Measurements from ENCODE around the gene DSG2.
"Not testable (repeated sequence)": the region's sequence is repeated elsewhere in the genome, so short reads cannot be mapped to it uniquely, and the experiment has no call there.

Gene DSG2

DNA sequence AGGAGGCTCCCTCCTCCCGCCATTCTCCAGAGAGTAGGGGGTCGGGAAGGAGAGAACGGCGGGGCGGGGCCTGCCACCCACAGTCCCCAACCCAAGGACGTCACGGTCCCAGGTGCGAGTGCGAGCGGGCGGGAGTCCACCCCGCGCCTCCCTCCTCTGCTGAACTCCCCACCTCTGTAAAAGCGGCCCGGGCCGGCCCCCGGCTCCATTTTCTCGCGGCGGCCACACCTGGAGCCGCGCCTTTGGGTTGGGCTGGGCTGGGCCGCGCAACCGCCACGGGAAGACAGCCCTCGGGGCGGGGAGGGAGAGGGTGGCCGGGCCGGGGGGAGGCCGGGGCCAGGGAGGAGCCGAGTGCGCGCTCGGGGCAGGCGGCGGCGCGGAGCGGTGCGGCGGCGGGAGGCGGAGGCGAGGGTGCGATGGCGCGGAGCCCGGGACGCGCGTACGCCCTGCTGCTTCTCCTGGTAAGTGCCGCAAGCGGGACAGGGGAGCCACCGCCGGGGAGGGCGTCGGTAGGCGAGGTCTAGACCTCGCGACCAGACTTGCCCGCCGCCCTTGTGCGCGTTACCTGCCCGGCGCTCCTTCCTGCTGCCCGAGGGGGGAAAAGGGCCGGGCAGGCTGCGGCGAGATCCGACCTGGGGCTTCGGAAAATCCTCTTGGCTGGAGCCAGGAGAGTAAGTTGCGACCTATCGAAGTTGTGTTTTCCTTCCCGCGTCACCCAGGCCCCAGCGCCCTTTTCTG, at the start of gene DSG2:
Gene DSG2 (plus strand): TSS at position 342 of the 738 bp plus-strand sequence. CDS start 75 bp downstream, at position 417.
- DNase-seq (ENCODE audit: low spot score) = peak; percentile 52

DNA sequence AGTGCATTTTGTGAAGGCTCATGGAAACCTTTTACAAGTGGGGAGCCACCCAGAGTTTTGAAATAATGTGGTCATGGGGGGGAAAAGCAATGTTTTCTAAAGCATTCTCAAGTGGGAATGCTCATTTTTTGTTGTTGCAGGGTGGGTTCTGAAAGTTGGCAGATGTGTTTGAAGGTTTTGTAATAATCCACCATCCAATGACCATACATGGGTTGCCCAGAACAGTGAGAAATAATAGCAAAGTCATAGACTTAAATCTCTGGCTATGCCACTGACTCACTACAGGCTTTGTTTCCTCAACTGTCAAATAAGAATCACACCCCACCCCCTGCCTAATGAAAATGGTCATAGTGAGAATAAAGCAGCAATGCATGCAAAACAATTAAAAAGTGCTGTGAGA, 47.6 kb upstream of the DSG2 start:
- no peak for DNase-seq (ENCODE audit: low spot score)

DNA sequence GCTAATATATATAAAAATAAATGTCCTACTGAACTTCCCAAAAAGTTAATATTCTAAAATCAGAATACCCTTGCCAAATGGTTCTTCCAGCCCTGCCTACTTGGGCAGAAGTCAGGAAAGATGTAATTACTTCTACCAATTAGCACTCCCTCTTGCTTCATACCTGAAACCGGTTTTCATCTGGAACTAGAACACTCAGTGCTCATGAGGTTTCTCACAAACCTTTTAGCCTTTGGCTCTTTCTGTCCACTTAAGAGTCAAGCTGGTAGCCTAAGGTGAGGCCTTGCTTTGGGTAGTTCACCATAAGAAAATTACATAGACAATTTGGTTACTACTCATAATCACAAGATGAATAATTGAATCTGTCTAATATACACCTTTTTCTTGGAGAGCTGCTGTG, 46.4 kb upstream of the DSG2 start:
- no peak for DNase-seq (ENCODE audit: low spot score)

DNA sequence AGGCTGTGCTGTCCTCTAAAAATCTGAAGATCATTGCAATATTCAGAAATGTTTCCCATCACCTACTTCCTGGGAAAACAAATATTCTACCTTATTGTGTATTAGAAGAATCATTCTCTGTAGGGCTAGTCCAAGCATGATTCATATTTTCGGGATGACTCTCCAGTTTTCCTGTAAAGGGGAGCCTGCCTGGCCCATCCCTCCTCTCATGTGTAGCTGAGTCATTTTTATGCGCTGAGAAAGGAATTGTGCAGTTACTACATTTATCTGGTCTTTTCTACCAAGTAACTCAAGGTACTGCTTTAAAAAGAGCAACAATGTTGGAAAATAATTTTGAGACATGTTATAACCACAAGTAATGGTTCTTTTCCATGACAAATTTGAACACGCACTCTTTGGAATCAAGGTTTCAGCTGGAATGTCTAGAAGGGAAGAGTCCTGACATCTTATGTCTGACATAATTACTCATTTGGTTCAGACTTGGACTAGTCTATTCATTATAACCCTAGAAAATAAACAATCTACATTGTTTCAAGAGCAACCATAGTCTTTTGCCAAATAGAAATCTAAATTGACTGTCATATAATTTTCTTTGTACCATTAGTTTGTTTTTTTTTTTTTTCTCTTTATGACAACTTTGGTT, 43.8 kb upstream of the DSG2 start:
- DNase-seq (ENCODE audit: low spot score) = peak; percentile 61

DNA sequence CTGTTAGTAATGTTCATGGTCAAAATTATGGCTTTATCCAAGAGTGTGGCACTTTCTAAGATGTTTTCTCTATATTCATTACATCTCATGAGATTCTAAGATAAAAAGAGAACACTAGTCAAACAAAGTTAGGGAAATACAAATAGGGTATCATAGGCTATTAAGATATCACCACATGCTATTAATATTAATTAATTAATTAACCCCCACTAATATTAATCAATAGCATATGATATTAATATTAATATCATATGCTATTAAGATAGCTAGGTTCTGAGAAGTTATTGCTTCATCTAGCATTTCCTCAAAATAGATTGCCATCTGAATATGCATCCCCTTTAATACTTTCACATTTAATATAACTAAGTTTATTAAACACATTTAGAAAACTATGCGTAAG, 28.3 kb upstream of the DSG2 start:
- DNase-seq (ENCODE audit: low spot score) = no peak

DNA sequence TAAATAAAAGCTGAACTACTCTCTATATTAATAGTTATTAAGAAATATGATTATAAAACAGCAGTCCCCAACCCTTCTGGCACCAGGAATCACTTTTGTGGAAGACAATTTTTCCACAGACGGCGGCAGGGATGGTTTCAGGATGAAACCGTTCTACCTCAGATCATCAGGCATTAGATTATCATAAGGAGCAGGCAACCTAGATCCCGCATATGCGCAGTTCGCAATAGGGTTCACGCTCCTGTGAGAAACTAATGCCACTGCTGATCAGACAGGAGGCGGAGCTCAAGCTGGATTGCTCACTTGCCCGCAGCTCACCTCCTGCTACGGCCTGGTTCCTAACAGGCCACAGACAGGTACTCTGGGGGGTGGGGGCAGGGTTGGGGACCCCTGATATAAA, 19.3 kb upstream of the DSG2 start:
- no peak for DNase-seq (ENCODE audit: low spot score)

DNA sequence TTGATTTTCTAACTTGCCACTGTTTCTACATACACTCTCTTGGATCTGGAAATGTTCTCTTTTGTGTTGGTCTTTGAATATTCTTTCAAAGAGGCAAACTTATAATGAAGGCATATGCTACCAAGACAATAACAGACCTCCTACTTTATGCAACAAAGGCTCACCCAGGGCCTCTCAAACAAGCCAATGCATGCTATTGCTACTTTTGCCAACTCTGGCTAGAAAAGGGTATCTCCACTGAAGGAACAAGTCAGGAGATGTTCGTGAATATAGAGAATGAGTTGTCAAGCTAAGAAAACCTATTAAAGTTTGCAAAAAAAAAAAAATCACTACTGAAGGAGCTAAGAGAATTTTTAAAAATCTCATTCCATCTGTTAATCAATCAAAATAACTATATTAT, 15.9 kb upstream of the DSG2 start:
- no peak for DNase-seq (ENCODE audit: low spot score)

DNA sequence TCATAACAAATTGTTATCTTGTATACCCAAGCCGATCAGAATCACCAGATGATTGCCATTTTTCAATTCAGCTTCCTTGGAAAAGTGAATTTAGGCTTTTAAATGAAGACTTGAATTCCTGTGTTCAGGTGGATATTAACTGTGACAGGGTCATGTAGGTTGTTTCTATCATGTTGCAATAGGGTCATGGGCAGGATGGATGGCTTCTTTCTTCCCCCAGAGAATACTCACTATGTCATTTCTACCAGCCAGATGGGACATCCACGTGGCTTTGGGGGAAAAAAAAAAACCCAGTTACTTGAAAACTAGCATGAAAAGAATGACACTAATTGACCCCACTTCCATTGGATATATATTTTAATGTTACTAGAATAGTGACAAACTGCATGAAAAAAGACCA, 14.6 kb upstream of the DSG2 start:
- DNase-seq (ENCODE audit: low spot score) = no peak

DNA sequence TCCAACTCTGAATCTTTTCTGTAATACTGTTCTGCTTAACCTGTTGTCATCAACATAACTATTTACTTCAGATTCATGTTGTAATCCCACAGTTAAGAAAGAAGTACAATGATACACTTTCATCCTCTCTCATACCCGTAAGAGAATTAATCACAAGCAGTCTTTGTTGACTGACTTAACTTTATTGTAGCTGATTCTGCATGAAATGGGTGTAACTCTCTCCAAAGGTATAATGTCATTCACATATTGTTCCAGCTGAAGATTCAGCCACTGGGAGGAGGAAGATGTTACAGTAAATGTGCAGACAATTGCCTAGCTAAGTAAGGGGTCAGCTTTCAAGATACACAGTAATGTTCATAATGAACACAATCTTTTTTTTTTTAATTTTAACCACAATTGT, 13.5 kb upstream of the DSG2 start:
- no peak for DNase-seq (ENCODE audit: low spot score)

DNA sequence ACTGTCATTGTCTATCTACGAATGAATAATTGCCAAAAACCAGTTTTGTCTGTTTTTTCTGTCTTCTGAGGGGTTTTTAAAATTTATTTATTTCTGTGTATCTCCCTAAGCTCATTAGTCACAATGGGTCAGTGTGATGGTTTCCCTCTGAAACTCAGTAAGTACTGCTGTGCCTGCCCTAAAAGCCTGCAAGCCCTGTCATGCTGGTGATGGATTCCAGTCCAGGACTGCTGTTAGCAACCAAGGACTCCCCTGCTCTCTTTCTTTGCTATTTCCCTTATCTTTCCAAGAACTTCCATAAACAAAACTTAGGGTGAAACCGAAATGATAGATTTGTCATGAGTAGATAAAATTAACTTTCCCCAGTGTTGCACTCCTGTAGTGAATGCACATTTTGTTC, 11.8 kb upstream of the DSG2 start:
- DNase-seq (ENCODE audit: low spot score) = no peak

DNA sequence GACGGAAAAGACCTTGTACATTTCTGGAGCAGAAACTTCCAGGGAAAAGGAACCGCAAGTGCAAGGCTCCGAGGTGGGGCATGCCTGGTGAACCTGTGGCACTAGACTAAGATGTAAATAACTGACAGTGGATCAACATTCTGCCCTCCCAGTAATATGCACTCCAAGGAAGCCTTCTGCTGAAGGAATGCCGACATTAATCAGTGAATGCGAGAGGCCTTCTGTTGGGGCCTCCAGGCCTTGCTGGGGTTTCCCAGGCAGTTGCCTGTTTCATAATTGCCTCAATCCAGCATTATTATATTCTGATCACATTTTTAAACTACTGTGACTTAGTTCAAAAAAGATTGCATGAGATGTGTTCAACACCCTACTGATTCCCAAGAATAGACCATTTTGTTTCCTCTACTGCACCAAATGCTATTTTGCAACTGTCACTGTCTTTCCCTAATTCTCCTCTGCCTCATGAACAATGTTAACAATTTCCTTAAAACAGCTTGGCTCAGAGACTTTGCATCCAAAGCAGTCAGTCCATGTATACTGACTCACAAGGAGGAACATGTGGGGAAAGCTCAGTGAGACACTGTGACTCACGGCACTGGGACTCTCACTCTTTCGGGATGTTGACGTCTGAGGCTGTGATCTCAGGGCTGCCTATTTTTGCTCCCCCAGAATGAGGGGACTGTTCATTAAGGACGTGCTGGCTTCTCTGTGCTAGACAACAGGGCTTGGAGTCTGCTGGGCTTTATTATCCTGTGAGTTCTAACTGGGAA, 10.5 kb upstream of the DSG2 start:
- DNase-seq (ENCODE audit: low spot score) = peak; percentile 81

DNA sequence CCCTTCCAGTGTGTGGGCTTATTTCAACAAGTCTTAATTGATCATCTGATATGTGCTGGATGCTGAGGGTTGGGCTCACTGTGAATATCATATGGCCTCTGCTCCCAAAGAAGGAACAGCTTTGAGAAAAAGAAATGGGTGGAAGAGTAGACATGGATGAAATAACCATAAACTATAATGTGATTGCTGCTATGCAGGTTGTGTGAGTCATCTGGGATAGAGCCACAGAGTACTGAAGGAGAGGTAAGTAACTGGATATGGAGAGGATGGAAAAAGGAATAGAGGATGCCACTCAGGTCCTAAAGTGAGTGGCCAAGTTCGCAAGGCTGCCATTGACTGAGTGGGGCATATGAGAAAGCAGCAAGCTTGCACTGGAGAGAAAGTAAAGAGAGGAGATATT, 8.7 kb upstream of the DSG2 start:
- no peak for DNase-seq (ENCODE audit: low spot score)

DNA sequence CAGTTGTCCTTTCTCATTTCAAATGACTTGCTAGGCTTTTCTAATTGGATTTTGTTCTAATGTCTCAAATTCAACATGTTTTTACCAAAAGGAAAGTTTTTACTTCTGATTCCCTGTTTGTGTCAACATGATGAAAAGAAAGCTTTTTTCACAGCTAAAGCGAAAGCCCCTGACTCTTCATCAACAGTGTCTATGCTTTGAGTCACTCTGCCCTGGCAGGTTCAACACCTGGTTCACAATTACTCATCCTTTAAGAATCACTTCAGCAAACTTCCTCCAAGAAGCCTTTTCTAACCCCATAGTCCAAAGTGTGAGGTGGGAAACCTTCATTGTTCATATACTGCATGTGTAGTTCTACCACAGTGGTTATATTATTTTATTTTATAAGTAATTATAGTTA, 7.6 kb upstream of the DSG2 start:
- no peak for DNase-seq (ENCODE audit: low spot score)

DNA sequence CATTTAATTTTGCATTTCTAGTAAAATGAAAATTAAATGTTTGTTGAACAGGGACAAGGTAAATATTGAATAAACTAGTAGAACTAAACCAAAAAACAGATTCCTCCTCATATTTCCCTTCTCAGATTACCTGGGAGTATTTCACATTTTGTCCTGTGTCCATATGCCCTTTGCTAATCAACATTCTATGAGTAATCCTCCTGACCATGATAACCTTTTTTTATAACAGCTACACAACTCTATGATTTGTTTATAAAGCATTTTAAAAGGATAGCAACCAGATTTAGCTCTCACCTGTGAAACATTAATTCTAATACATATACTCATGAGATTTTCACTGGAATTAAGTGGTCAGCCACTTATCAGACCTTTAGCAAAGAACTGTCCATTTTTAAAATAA, 7.1 kb upstream of the DSG2 start:
- DNase-seq (ENCODE audit: low spot score) = no peak

DNA sequence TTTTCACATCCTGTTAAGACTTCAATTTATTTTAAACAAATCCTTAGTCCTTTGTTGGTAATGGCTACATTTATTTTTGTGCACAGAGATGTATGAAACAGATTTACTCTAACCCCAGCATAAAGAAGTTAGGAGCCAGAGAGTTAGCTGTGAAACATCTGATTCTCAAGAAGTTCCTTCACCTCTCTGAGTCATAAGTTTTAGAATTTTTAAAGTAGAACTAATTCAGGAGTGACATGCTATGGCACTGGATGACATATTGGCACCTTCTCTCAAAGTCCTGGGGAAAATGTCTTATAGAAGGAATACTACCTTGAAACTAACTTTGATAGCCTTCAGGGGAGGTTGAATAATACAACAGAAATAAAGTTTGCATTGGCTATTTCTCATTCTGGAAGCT, 6.4 kb upstream of the DSG2 start:
- DNase-seq (ENCODE audit: low spot score) = no peak

DNA sequence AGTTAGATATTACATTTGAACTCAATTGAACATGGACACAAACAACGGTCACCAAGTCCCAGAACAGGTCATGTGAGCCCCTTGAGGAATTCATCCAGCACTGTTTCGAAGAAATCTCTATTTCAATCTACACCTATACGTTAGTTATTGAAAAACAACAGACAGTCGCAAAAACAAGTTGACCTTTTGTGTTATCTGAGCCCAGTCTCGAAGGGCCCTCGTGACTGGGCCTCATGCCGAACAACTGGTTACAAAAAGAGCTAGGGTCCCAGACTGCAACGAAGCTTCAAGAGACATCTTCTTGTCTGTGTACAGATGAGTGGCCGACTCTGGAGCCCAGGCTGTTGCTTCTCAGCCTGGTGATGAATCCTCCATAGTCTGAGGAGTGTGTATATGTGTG, 5.3 kb upstream of the DSG2 start:
- DNase-seq (ENCODE audit: low spot score) = no peak

DNA sequence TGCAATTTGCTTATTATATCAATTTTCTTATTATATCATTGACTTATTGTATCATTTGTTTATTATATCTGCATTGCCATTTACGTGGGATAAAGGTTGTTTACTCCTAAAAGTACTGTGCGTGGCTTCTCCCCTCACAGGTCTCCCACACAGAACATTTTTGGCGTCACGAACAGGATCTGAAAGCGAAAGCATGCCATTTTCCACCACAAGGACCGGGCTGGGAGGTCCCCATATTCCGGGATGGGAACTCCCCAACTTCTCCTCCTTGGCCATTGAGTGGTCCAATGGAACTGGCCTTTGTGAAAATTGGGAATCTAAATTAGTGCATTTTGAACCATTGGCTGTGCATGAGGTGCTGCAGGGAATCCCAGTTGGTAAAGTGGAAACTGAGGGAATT, 4.8 kb upstream of the DSG2 start:
- DNase-seq (ENCODE audit: low spot score) = no peak

DNA sequence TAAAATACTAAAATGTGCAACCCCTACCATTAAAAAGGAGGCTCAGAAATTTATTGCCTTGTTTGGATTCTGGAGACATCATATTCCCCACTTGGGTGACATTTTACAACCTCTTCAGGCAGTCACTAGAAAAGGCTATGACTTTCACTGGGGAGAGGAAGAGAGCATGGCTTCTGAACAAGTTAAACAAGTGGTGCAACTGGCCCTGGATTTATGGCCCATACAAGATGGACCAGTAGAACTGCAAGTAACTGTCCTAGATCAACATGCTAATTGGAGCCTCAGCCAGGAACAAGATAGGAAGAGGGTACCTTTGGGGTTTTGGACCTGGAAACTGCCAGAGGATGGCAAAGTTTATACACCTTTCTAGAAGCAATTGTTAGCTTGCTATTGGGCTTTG, 4.0 kb upstream of the DSG2 start:
- DNase-seq (ENCODE audit: low spot score) = no peak

DNA sequence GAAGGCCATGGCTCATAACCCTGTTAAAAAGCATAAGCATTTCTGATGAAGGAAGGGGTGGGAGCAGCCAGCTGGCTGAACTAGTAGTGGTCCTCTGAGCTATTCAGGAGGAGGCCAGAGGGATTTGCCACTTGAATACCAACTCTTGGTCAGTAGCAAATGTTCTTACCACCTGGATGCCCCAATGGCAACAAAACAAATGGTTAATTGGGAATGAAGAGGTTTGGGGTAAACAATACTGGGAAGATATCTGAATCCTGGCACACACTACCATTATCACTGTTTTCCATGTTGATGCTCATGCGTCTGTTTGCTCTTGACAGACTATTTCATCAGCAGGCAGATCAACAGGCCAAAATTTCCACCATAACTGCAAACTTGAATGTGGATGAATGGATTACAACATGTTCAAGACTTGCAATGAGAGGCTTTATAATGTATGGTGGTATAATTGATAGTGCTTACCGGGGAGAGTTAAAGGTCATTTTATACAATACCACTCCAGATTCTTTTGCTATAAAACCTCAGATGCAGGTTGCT, 3.2 kb upstream of the DSG2 start:
- DNase-seq (ENCODE audit: low spot score) = not testable (repeated sequence)

DNA sequence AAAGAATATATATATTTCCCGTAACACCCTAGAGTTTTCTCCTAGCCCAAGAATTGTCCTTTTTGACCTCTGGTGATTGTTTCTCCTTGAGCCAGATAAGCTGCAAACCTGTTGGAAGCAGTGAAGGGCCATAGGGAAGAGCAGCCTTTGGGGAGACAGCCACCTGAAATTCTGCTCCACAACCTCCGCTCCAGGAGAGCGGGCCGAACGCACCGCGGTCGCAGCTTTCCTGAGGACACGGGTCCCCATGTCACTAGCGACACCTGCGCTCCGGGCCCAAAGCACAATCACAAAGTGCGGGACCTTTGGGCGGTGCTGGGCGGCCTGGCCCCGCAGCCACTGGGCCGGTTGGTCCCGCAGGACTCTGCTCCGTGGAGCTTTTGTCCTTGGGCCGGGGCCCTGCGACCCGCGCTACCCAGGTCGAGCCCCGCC, 557 bp upstream of the DSG2 start:
- no peak for DNase-seq (ENCODE audit: low spot score)

DNA sequence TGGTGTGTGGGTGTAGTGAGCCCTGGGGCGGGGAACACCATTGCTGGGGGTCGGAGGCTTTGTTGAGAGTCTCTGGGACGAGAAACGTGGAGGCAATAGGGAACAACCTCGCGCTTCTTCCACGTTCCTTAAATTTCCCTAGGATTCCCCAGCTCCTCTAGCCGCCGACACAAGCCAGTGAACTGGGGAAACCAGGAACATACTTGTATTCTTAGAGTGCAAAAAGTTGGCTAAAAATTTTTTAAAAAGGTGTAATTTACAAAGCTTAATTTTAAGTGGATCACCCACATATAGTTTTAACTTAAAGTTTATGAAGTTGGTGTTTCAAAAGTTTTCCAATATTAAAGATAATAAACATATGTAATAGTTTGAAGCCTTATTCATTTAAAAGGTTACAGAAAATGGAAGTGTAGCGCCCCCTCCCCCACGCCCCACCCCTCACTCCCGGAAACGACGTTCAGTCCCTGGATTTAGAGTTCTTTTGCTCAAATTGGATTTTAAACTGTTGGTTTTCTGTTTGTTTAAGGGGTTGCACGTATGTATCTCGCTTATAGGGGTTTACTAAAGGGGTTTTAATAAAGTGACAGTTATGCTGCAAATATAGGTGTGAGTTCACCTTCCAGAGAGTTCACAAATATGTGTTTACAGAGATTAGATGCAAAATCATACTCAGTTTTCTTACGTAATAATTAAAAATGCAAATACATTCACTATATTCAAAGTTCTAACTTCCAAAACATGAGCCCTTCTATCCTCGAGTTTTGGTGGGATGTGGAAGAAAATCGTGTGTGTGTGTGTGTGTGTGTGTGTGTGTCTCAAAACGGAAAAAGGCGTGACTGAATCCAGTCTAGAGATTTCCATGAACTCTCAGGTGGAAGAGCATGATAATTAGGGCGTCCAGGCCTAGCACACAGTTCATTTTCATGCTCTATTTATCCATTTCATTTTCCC, 872 bp downstream of the DSG2 start:
- no peak for DNase-seq (ENCODE audit: low spot score)

Measured in GM03348 (cell line).